Hypothalamus (tissue), 51 donors: Measurements from ENCODE around the gene LAMA5.

Experiments
- DNase-seq, 51 donors: peaks; one replicate each; lab custom pipeline; 2025; lab: John Stamatoyannopoulos, UW

LAMA5 gene

GRCh38 chr20:62277253-62277652 is 89.9 kb downstream of the LAMA5 start:
- no peak for DNase-seq

GRCh38 chr20:62276439-62276838 is 90.7 kb downstream of the LAMA5 start:
- DNase-seq: peak in 20 of 51 donors; percentile 3 to 39 (median 22)

- no peak for DNase-seq
Measured at GRCh38 chr20:62275219-62275618, 91.9 kb downstream of the LAMA5 start.

- DNase-seq: peak in 5 of 51 donors; percentile 9 to 58 (median 33)
Measured at GRCh38 chr20:62274332-62274950, 92.7 kb downstream of the LAMA5 start.

- DNase-seq: peak in 1 of 51 donors; percentile 35
Measured at GRCh38 chr20:62273416-62273815, 93.7 kb downstream of the LAMA5 start.

GRCh38 chr20:62272200-62272599 is 94.9 kb downstream of the LAMA5 start:
- DNase-seq: no peak

GRCh38 chr20:62269871-62270270 is 97.2 kb downstream of the LAMA5 start:
- DNase-seq: no peak

- DNase-seq: no peak
Measured at GRCh38 chr20:62269378-62269777, 97.7 kb downstream of the LAMA5 start.

- no peak for DNase-seq
Measured at GRCh38 chr20:62268228-62268900, 98.7 kb downstream of the LAMA5 start.

GRCh38 chr20:62267543-62267942 is 99.6 kb downstream of the LAMA5 start:
- peak in 2 of 51 donors; percentile 10 to 23 for DNase-seq

- no peak for DNase-seq
Measured at GRCh38 chr20:62266851-62267250, 100.3 kb downstream of the LAMA5 start.

GRCh38 chr20:62266340-62266739 is 100.8 kb downstream of the LAMA5 start:
- DNase-seq: no peak

GRCh38 chr20:62265365-62265764 is 101.7 kb downstream of the LAMA5 start:
- no peak for DNase-seq

GRCh38 chr20:62263396-62263795 is 103.7 kb downstream of the LAMA5 start:
- DNase-seq: no peak

GRCh38 chr20:62262064-62262463 is 105.0 kb downstream of the LAMA5 start:
- DNase-seq: no peak

GRCh38 chr20:62259294-62259565 is 107.9 kb downstream of the LAMA5 start:
- DNase-seq: no peak
